Spleen (tissue), 7 donors: ENCODE results near the gene GBE1.

ENCODE experiments used
- CTCF ChIP-seq, 11 experiments: fragments of 200-600 bp in 7 of 11; fragments of 450-650 bp in 4 of 11; sonication (generic) in 4 of 11; IDR thresholded peaks in 8 of 11; conservative IDR thresholded peaks in 3 of 11; 1 replicate in 7 of 11; 2 replicates in 4 of 11; pipeline versions ENCODE4 v1.4.0 to v1.8.0; 2016 to 2021; ENCODE audit warnings: antibody characterized with exemption in 11 of 11, inconsistent platforms in 4 of 11, mild to moderate bottlenecking in 1 of 11
- POLR2AphosphoS5 ChIP-seq, 3 donors: sonication (generic); formaldehyde crosslinking; IDR thresholded peaks; one replicate each; pipeline ENCODE4 v1.5.1; 2017; ENCODE audit warnings: antibody characterized with exemption in 3 of 3
- donor health status: DM: no; HTN: no; CAD: no; lungs with moderate emphysema.
- donor health status: DM: no; HTN: no; CAD: no.
- donor health status: DM: no; HTN: no; CAD: no.

DNA sequence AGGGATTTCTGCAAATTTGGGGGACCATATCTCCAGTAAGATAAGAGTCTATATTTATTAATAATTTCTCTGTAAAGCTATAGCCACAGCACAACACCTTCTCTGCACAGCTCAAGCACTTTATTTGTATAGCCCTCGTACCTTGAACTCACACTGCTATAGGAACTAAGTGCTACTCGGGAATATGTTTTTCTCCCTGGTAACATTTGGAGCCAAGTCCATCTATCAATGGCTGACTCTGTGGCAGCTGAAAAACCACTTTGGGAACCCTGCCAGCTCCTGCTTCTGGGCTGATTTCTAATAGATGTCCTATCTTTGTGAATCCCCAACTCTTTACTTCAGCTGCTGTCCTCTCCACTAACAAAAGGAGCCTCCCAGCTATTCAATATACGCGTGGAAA, 298.5 kb downstream of the GBE1 start:
- no peak for TF ChIP-seq POLR2AphosphoS5 (IDR thresholded peaks at IDR 0.05)
- no peak for TF ChIP-seq CTCF (IDR thresholded peaks at IDR 0.05 in 8 of 11, conservative IDR thresholded peaks at IDR 0.05 in 3 of 11)
